ENCODE measurements around the gene RFX1.

RFX1 gene

DNA sequence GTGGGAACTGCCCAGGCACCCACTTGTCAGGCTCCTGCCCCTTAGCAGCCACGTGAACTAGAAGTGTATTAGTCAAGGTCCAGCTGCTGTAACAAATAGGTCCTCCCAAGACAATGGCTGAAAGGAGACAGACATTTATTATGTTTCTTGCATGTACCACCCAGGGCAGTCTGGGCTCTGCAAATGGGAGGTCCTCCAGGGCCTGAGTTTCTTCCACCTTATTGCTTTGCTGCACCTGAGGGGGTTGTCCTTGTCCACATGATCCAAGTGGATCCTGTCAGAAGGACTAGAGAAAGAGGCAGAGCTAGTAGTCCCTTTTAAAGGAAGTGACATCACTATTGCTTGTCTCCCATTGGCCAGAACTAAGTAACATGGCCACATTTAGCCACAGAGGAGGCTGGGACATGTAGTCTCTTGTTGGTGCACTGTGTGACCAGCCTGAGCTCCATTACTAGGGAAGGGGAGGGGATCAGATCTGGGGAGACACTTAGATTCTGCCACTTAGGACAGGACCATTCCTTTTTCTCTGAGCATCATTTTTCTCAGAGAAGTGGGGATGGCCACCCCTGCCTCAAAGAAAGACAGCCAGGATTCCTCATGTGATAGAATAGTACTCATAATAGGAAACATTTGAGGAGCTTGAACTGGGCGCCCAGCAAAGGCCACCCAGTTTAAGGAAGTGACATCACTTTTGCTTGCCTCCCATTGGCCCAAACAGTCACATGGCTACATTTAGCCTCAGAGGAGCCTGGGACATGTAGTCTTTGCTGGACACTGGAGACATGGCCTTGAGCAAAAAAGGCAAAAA lies 85.0 kb downstream of the RFX1 start (continued):
- no peak for TF ChIP-seq ZBTB10 (tag by site-specific recombination; IDR thresholded peaks at IDR 0.05)
- no peak for TF ChIP-seq ZBTB17 (tag by site-specific recombination; IDR thresholded peaks at IDR 0.05)
- TF ChIP-seq ZBTB21 (tag by site-specific recombination; IDR thresholded peaks at IDR 0.05) = no peak
- TF ChIP-seq ZNF549 (tag by site-specific recombination; IDR thresholded peaks at IDR 0.05) = no peak
- no peak for TF ChIP-seq REST (tag by site-specific recombination; IDR thresholded peaks at IDR 0.05)
- no peak for TF ChIP-seq PBX3 (CRISPR knock-in tag; IDR thresholded peaks at IDR 0.05)
- no peak for TF ChIP-seq ZNF529 (tag by site-specific recombination; IDR thresholded peaks at IDR 0.05; ENCODE audit: insufficient replicate concordance)
- TF ChIP-seq, protein P1, sequence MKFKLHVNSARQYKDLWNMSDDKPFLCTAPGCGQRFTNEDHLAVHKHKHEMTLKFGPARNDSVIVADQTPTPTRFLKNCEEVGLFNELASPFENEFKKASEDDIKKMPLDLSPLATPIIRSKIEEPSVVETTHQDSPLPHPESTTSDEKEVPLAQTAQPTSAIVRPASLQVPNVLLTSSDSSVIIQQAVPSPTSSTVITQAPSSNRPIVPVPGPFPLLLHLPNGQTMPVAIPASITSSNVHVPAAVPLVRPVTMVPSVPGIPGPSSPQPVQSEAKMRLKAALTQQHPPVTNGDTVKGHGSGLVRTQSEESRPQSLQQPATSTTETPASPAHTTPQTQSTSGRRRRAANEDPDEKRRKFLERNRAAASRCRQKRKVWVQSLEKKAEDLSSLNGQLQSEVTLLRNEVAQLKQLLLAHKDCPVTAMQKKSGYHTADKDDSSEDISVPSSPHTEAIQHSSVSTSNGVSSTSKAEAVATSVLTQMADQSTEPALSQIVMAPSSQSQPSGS (tag by site-specific recombination; IDR thresholded peaks at IDR 0.05; ENCODE audit: low read depth) = peak; percentile 76
- TF ChIP-seq ZNF501 (tag by site-specific recombination; IDR thresholded peaks at IDR 0.05) = no peak
- TF ChIP-seq, protein P2, sequence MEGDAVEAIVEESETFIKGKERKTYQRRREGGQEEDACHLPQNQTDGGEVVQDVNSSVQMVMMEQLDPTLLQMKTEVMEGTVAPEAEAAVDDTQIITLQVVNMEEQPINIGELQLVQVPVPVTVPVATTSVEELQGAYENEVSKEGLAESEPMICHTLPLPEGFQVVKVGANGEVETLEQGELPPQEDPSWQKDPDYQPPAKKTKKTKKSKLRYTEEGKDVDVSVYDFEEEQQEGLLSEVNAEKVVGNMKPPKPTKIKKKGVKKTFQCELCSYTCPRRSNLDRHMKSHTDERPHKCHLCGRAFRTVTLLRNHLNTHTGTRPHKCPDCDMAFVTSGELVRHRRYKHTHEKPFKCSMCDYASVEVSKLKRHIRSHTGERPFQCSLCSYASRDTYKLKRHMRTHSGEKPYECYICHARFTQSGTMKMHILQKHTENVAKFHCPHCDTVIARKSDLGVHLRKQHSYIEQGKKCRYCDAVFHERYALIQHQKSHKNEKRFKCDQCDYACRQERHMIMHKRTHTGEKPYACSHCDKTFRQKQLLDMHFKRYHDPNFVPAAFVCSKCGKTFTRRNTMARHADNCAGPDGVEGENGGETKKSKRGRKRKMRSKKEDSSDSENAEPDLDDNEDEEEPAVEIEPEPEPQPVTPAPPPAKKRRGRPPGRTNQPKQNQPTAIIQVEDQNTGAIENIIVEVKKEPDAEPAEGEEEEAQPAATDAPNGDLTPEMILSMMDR (tag by site-specific recombination; IDR thresholded peaks at IDR 0.05) = no peak
- no peak for TF ChIP-seq ZNF843 (tag by site-specific recombination; IDR thresholded peaks at IDR 0.05)
- TF ChIP-seq ZBTB20 (tag by site-specific recombination; IDR thresholded peaks at IDR 0.05) = no peak
- no peak for TF ChIP-seq ZNF24 (tag by site-specific recombination; IDR thresholded peaks at IDR 0.05)
- no peak for TF ChIP-seq OVOL3 (tag by site-specific recombination; IDR thresholded peaks at IDR 0.05)
- no peak for TF ChIP-seq ZFP69B (tag by site-specific recombination; IDR thresholded peaks at IDR 0.05)
- TF ChIP-seq ZNF629 (tag by site-specific recombination; IDR thresholded peaks at IDR 0.05) = peak; percentile 39; the same call in 1 of the 2 replicates
- TF ChIP-seq KLF10 (tag by site-specific recombination; IDR thresholded peaks at IDR 0.05) = no peak
- TF ChIP-seq ZNF211 (tag by site-specific recombination; IDR thresholded peaks at IDR 0.05; ENCODE audit: low read depth) = no peak
- no peak for TF ChIP-seq HOXD13 (CRISPR knock-in tag; IDR thresholded peaks at IDR 0.05; ENCODE audit: borderline replicate concordance)
- TF ChIP-seq ZNF324 (tag by site-specific recombination; IDR thresholded peaks at IDR 0.05) = no peak
- TF ChIP-seq ZNF221 (tag by site-specific recombination; IDR thresholded peaks at IDR 0.05; ENCODE audit: borderline replicate concordance) = no peak
- TF ChIP-seq ZNF585B (tag by site-specific recombination; IDR thresholded peaks at IDR 0.05) = no peak
- TF ChIP-seq GFI1B (tag by site-specific recombination; IDR thresholded peaks at IDR 0.05) = no peak
- TF ChIP-seq TRIM28 (IDR thresholded peaks at IDR 0.05; ENCODE audit: borderline replicate concordance, low read length) = peak; percentile 51; the same call in 1 of the 2 replicates
- TF ChIP-seq ZNF175 (tag by site-specific recombination; IDR thresholded peaks at IDR 0.05) = no peak
- 0 out of 2 replicates have a peak, but pooled peaks have one; percentile 10 for TF ChIP-seq ZNF623 (tag by site-specific recombination; IDR thresholded peaks at IDR 0.05)
- TF ChIP-seq ZNF174 (tag by site-specific recombination; IDR thresholded peaks at IDR 0.05) = no peak
- no peak for TF ChIP-seq ZNF114 (tag by site-specific recombination; IDR thresholded peaks at IDR 0.05)
- no peak for TF ChIP-seq ZNF558 (tag by site-specific recombination; IDR thresholded peaks at IDR 0.05)
- no peak for TF ChIP-seq ZNF530 (tag by site-specific recombination; IDR thresholded peaks at IDR 0.05; ENCODE audit: low read depth)
